ENCODE results near the gene FJX1. TPM values are rescaled to one million over a fixed set of nuclear protein-coding genes. Genes with fewer than 3 reads are reported as not detected.

The FJX1 gene
- total RNA-seq, 1 donor from 2014 or later = 0.27 TPM

- intact Hi-C loops (cut with micrococcal nuclease) = no loop called here
These were observed 12.6 kb upstream of the FJX1 start for GRCh38 chr11:35605706-35606105.

- intact Hi-C loops (cut with micrococcal nuclease) = no loop called here
These were observed 12.1 kb upstream of the FJX1 start for GRCh38 chr11:35606206-35606605.

GRCh38 chr11:35608502-35608901 is 9.8 kb upstream of the FJX1 start:
- intact Hi-C loops (cut with micrococcal nuclease) = no loop called here

GRCh38 chr11:35609656-35610055 is 8.6 kb upstream of the FJX1 start:
- intact Hi-C loops (cut with micrococcal nuclease) = no loop called here

GRCh38 chr11:35610631-35611030 is 7.6 kb upstream of the FJX1 start:
- intact Hi-C loops (cut with micrococcal nuclease) = no loop called here

GRCh38 chr11:35611741-35612140 is 6.5 kb upstream of the FJX1 start:
- intact Hi-C loops (cut with micrococcal nuclease) = no loop called here

- intact Hi-C loops (cut with micrococcal nuclease) = loop anchor here (5.0 kb wide), 4 partner anchors 332 to 1132 kb away; partner anchors contain the start of genes APIP and PDHX
These were observed 3.2 kb upstream of the FJX1 start for GRCh38 chr11:35614939-35615569.

GRCh38 chr11:35615921-35616900 is 2.0 kb upstream of the FJX1 start:
- intact Hi-C loops (cut with micrococcal nuclease) = loop anchor here (1.0 to 5.0 kb wide), 11 partner anchors 46 to 1131 kb away; partner anchors contain the start of genes APIP, PDHX and TRIM44

GRCh38 chr11:35617316-35617686 is 959 bp upstream of the FJX1 start:
- intact Hi-C loops (cut with micrococcal nuclease) = loop anchor here (2.0 to 5.0 kb wide), 5 partner anchors 330 to 1130 kb away; partner anchors contain the start of genes APIP and PDHX

- intact Hi-C loops (cut with micrococcal nuclease) = loop anchor here (5.0 kb wide), 4 partner anchors 329 to 1129 kb away; partner anchors contain the start of genes APIP and PDHX
These were observed 346 bp downstream of the FJX1 start for GRCh38 chr11:35618497-35619115.

GRCh38 chr11:35619116-35619854 is 1.0 kb downstream of the FJX1 start:
- intact Hi-C loops (cut with micrococcal nuclease) = loop anchor here (5.0 kb wide), 4 partner anchors 328 to 1128 kb away; partner anchors contain the start of genes APIP and PDHX

GRCh38 chr11:35619855-35620640 is 1.8 kb downstream of the FJX1 start:
- intact Hi-C loops (cut with micrococcal nuclease) = loop anchor here (5.0 kb wide), 4 partner anchors 327 to 1127 kb away; partner anchors contain the start of genes APIP and PDHX

GRCh38 chr11:35620795-35621194 is 2.5 kb downstream of the FJX1 start:
- intact Hi-C loops (cut with micrococcal nuclease) = no loop called here

- intact Hi-C loops (cut with micrococcal nuclease) = no loop called here
These were observed 3.4 kb downstream of the FJX1 start for GRCh38 chr11:35621620-35622019.

- intact Hi-C loops (cut with micrococcal nuclease) = no loop called here
These were observed 3.8 kb downstream of the FJX1 start for GRCh38 chr11:35622070-35622469.

GRCh38 chr11:35623621-35624168 is 5.4 kb downstream of the FJX1 start:
- intact Hi-C loops (cut with micrococcal nuclease) = no loop called here

GRCh38 chr11:35624316-35624715 is 6.1 kb downstream of the FJX1 start:
- intact Hi-C loops (cut with micrococcal nuclease) = no loop called here

GRCh38 chr11:35624781-35625180 is 6.5 kb downstream of the FJX1 start:
- intact Hi-C loops (cut with micrococcal nuclease) = no loop called here

- intact Hi-C loops (cut with micrococcal nuclease) = no loop called here
These were observed 8.2 kb downstream of the FJX1 start for GRCh38 chr11:35626501-35626900.

- intact Hi-C loops (cut with micrococcal nuclease) = no loop called here
These were observed 11.3 kb downstream of the FJX1 start for GRCh38 chr11:35629511-35629910.
